Measurements from ENCODE around the gene IPPK. TPM values are rescaled to one million over a fixed set of nuclear protein-coding genes. Genes with fewer than 3 reads are reported as not detected.
A peak's percentile ranks its signal among the peaks of the same experiment; 100 is the strongest.

IPPK gene
- total RNA-seq, 1 donor from 2014 or later, result 8.7 TPM

- no peak overlapping the region for H3K4me3 Mint-ChIP-seq (ENCODE audit: unreplicated experiment)
- peaks cover 41% of the 10 kb centered on the region for H3K36me3 Mint-ChIP-seq (ENCODE audit: low read depth)
- H3K4me1 Mint-ChIP-seq (ENCODE audit: low read depth), result peaks cover 39% of the 10 kb centered on the region
- H3K9me3 Mint-ChIP-seq (ENCODE audit: low read depth), result no peaks in the 10 kb centered on the region
- no peak for DNase-seq (ENCODE audit: low spot score)
- peak overlapping the region; percentile 49 for H3K27ac Mint-ChIP-seq (ENCODE audit: unreplicated experiment)
- H3K27me3 Mint-ChIP-seq (ENCODE audit: low read depth), result no peaks in the 10 kb centered on the region
- no peak for TF ChIP-seq CTCF (IDR thresholded peaks at IDR 0.05)
Measured at GRCh38 chr9:92611621-92612285, 58.2 kb downstream of the IPPK start.

- TF ChIP-seq CTCF (IDR thresholded peaks at IDR 0.05), result no peak
- Mint-ChIP-seq H3K4me3 (ENCODE audit: unreplicated experiment) (no peak overlapping the region), H3K4me1 (ENCODE audit: low read depth) (peaks cover 48% of the 10 kb centered on the region), H3K27me3 (ENCODE audit: low read depth) (no peaks in the 10 kb centered on the region), H3K36me3 (ENCODE audit: low read depth) (peaks cover 32% of the 10 kb centered on the region), H3K27ac (ENCODE audit: unreplicated experiment) (peak overlapping the region; percentile 74), H3K9me3 (ENCODE audit: low read depth) (no peaks in the 10 kb centered on the region)
- DNase-seq (ENCODE audit: low spot score), result no peak
Measured at GRCh38 chr9:92610470-92611420, 59.2 kb downstream of the IPPK start.

GRCh38 chr9:92608909-92609445 is 61.0 kb downstream of the IPPK start:
- TF ChIP-seq CTCF (IDR thresholded peaks at IDR 0.05), result no peak
- H3K4me3 Mint-ChIP-seq (ENCODE audit: unreplicated experiment), result no peak overlapping the region

GRCh38 chr9:92608241-92608908 is 61.6 kb downstream of the IPPK start:
- no peak overlapping the region for H3K4me3 Mint-ChIP-seq (ENCODE audit: unreplicated experiment)
- peaks cover 52% of the 10 kb centered on the region for H3K4me1 Mint-ChIP-seq (ENCODE audit: low read depth)
- H3K27ac Mint-ChIP-seq (ENCODE audit: unreplicated experiment), result peak overlapping the region; percentile 93
- DNase-seq (ENCODE audit: low spot score), result no peak
- H3K36me3 Mint-ChIP-seq (ENCODE audit: low read depth), result peaks cover 23% of the 10 kb centered on the region
- H3K27me3 Mint-ChIP-seq (ENCODE audit: low read depth), result no peaks in the 10 kb centered on the region
- no peak for TF ChIP-seq CTCF (IDR thresholded peaks at IDR 0.05)
- peaks cover 11% of the 10 kb centered on the region for H3K9me3 Mint-ChIP-seq (ENCODE audit: low read depth)

More at GRCh38 chr9:92608909-92609445, 61.0 kb downstream of the IPPK start:
- Mint-ChIP-seq H3K9me3 (ENCODE audit: low read depth) (peaks cover 9% of the 10 kb centered on the region), H3K36me3 (ENCODE audit: low read depth) (peaks cover 19% of the 10 kb centered on the region), H3K27ac (ENCODE audit: unreplicated experiment) (peak overlapping the region; percentile 93), H3K27me3 (ENCODE audit: low read depth) (no peaks in the 10 kb centered on the region), H3K4me1 (ENCODE audit: low read depth) (peaks cover 48% of the 10 kb centered on the region)
- no peak for DNase-seq (ENCODE audit: low spot score)

GRCh38 chr9:92607773-92608172 is 62.2 kb downstream of the IPPK start:
- Mint-ChIP-seq H3K9me3 (ENCODE audit: low read depth) (peaks cover 11% of the 10 kb centered on the region), H3K4me1 (ENCODE audit: low read depth) (peaks cover 57% of the 10 kb centered on the region), H3K27ac (ENCODE audit: unreplicated experiment) (peak overlapping the region; percentile 93), H3K27me3 (ENCODE audit: low read depth) (no peaks in the 10 kb centered on the region), H3K36me3 (ENCODE audit: low read depth) (peaks cover 22% of the 10 kb centered on the region), H3K4me3 (ENCODE audit: unreplicated experiment) (no peak overlapping the region)
- no peak for TF ChIP-seq CTCF (IDR thresholded peaks at IDR 0.05)
- no peak for DNase-seq (ENCODE audit: low spot score)

Measured in chondrocyte (in vitro differentiated cells).